COLO668 (cell line): ENCODE measurements around the gene LRRIQ4.
A peak's percentile ranks its signal among the peaks of the same experiment; 100 is the strongest.

Experiments
- DNase-seq: peaks from one replicate; lab custom pipeline; 2025; ENCODE audit not compliant: unreplicated experiment; lab: John Stamatoyannopoulos, UW

LRRIQ4 gene

GRCh38 chr3:169809230-169809795 is 3.4 kb upstream of the LRRIQ4 start:
- DNase-seq: no peak

- DNase-seq: peak; percentile 60
These were observed 889 bp upstream of the LRRIQ4 start for GRCh38 chr3:169811631-169812331.

- no peak for DNase-seq
These were observed 608 bp downstream of the LRRIQ4 start for GRCh38 chr3:169813278-169813677.

- DNase-seq: peak; percentile 56
These were observed 1.3 kb downstream of the LRRIQ4 start for GRCh38 chr3:169813757-169814517.

- no peak for DNase-seq
These were observed 3.0 kb downstream of the LRRIQ4 start for GRCh38 chr3:169815590-169816150.

DNA sequence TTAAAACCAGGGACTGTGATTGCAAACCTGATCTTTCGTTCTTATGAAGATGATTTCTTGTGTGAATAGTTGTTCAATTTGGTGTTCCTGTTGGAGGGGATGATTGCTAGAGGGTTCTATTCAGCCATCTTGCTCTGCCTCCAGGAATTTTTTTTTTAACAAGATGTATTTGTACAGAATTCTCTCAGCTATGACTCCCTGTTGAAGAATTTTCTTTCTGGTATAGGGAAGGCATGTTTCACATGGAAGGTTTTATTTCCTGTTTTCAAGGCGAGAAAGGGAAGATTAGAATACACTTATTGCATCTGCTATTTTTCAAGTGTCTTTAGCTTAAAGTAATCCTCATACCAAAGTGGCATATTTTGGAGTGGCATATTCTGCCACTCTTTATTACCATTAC is 5.6 kb downstream of the LRRIQ4 start:
- no peak for DNase-seq

GRCh38 chr3:169822091-169822490 is 9.4 kb downstream of the LRRIQ4 start:
- DNase-seq: peak; percentile 22

DNA sequence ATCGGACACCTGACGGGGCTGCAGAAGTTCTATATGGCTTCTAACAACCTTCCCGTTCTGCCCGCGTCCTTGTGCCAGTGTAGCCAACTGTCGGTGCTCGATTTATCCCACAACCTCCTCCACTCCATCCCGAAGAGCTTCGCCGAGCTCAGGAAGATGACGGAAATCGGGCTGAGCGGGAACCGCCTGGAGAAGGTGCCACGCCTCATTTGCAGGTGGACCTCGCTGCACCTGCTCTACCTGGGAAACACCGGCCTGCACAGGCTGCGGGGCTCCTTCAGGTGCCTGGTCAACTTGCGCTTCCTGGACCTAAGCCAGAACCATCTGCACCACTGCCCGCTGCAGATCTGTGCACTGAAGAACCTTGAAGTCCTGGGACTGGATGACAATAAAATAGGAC is 9.9 kb downstream of the LRRIQ4 start:
- peak; percentile 83 for DNase-seq

DNA sequence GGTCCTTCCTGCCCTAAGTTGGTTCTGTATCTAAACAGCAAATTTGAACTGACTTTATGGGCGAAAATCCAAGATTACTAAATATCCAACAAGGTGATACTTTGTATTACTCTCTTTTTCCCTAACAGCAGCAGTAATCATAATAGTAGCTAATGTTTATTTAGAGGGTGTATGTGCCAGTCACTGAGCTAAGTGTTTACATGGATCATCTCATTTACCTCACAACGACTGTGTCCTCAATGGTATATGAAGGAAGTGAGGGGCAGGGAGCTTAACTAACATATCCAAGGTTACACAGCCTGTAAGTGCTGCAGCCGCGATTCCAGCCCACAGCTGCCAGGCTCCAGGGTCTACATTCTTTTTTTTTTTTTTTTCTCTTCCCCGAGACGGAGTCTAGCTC is 10.3 kb downstream of the LRRIQ4 start:
- DNase-seq: peak; percentile 34

- no peak for DNase-seq
These were observed 12.6 kb downstream of the LRRIQ4 start for GRCh38 chr3:169825316-169825715.

GRCh38 chr3:169827712-169828111 is 15.0 kb downstream of the LRRIQ4 start:
- no peak for DNase-seq

- DNase-seq: no peak
These were observed 22.9 kb downstream of the LRRIQ4 start for GRCh38 chr3:169835533-169835932.

GRCh38 chr3:169836078-169836941 is 23.6 kb downstream of the LRRIQ4 start:
- no peak for DNase-seq

DNA sequence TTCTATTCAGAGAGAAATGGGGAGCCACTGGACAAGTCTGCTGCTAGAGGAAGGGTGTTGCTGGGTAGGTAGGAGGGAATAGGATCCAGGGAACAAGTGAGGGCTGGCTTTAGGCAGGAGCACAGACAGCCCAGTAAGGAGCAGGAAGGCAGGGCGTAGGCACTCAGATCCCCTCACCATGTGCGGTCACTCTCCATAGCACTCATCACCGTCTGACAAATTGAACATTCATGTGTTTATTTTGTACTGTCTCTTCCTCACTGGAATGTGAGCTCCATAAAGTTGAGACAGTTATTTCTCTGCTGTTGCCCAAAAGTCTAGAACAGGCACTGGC is 24.2 kb downstream of the LRRIQ4 start:
- no peak for DNase-seq

DNA sequence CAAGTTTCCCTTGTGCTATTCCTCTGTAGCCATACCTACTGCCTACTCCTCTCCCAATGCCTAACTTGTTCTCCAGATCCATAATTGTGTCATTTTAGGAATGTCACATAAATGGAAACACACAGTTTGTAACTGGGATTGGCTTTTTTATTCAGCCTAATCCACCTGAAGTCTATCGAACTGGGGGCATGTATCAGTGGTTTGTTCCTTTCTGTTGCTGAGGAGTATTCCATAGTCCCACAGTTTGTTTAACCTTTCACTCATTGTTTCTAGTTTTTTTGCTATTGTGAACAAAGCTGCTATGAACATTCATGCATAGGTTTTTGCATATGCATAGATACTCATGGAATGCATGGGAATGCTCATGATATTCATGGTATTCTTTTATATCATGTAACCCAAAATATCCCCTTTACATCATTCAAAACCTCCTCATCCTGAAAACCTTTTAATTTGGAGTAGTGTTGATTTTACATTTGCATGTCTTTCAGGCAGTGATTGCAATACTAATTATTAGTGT is 25.9 kb downstream of the LRRIQ4 start:
- DNase-seq: no peak

DNA sequence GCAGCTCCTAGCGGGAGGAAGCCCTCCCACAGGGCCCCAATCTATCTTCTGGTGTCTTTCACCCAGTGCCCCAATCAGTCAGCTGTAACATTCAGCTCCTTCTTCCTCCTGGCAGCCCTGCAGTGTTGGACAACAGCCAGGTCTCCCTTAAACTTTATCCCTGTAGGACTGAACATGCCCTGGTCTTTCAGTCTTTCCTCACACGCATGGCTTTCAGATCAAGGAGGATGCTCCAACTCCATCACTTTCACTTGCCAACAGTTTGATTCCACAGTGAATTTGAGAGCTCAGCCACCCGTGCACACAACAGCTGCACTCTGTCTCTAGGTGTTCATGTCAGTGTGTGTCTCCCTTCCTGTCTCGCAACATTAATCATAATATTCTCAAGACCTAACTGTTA is 28.5 kb downstream of the LRRIQ4 start:
- DNase-seq: no peak

DNA sequence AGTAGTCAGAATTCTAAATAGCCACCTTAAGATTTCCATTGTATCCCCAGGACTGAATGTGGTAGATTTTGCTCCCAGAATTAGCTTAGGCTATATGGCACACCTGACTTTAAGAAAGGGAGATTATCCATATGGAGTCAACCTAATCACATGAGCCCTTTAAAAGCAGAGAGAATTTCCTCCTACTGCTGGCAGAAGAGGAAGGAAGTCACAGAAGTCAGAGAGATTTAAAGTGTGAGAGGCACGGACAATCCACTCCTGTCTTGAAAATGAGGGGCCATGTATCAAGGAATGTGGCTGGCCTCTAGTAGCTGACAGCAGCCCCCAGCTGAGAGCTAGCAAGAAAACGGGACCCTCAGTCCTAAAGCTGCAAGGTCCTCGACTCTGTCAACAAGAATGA is 30.3 kb downstream of the LRRIQ4 start:
- DNase-seq: no peak

DNA sequence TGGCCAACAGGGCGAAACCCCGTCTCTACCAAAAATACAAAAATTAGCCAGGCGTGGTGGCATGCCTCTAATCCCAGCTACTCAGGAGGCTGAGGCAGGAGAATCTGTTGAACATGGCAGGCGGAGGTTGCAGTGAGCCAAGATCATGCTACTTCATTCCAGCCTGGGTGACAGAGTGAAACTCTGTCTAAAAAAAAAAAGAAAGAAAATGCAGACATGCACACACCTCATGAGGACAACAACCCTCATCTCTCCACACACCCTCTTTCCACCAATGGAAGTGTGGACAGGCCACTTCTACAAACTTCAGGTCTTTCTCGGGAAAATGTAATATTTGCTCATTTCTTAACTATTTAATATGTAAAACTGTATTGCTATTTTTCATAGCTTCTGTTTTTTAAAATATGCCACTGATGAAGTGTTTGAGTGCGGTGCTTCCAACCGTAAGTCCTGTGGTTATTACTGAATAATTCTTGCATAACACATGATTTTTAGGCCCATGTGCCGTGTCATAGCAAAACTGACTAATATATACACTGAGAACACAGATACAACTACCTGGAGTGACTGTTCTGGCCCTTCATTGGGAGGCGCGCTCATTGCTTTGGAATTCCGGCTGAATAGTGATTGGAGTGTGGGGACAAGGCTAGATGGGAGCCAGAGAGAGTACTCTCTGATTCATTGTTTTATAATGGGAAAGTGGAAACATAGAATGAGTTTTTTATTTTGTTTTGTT is 34.0 kb downstream of the LRRIQ4 start:
- DNase-seq: no peak

DNA sequence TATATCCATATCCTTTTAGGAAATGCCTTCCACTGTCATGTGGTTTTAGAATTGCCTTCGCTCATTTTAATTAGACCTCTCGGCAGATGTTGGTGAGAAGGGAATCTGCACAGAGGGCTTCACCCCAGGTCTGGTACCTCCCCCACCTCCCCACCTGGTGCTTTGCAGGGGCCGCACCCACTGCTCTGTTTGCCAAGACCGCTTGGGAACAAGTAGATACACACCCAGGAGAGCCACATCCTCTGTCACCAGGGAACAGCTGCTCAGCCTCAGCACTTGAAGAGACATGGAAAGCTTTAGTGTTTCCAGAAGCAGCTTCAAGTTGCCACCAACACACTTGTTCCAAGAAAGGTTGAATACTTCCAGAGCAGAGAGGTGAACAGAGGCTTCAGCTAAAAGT is 35.2 kb downstream of the LRRIQ4 start:
- peak; percentile 86 for DNase-seq

DNA sequence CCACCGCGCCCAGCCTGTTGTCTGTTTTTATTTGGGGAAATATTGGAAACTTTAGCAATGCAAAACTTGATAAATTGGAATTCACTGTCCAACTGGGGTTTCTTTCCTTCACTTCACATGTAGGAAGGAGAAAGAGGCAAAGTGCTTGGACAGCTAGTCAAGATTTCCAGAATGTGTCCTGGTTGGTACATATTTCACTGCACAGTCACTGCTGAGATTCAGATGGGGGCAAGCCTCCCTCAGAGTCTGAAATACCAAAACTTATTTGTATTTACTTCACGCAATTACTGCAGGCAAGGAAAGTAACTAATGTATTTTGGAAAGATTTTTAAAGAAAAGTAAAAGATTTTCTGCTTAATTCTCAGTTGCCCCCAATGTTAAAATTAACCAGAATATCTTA is 36.1 kb downstream of the LRRIQ4 start:
- no peak for DNase-seq
